ENCODE results near the gene PDCL3. TPM values are rescaled to one million over a fixed set of nuclear protein-coding genes. Genes with fewer than 3 reads are reported as not detected.

PDCL3 gene
- total RNA-seq, 1 donor from 2014 or later, result 23.9 TPM

- TF ChIP-seq CTCF (IDR thresholded peaks at IDR 0.05; ENCODE audit: insufficient read depth, low read length, poor library complexity, severe bottlenecking), result peak; percentile 78
- Histone ChIP-seq H3K4me3 (ENCODE audit: low read depth, low read length) (no peak overlapping the region), H3K27me3 (ENCODE audit: control insufficient read depth, insufficient read depth, low read length) (no peaks in the 10 kb centered on the region), H3K36me3 (ENCODE audit: control insufficient read depth, insufficient read depth, low read length) (no peaks in the 10 kb centered on the region)
- no peak for DNase-seq (ENCODE audit: low read depth)
Observed at GRCh38 chr2:100606726-100607343, 44.0 kb downstream of the PDCL3 start.

GRCh38 chr2:100610381-100610831, 47.6 kb downstream of the PDCL3 start:
- H3K36me3 ChIP-seq (ENCODE audit: control insufficient read depth, insufficient read depth, low read length), result no peaks in the 10 kb centered on the region
- DNase-seq (ENCODE audit: low read depth), result no peak
- TF ChIP-seq CTCF (IDR thresholded peaks at IDR 0.05; ENCODE audit: insufficient read depth, low read length, poor library complexity, severe bottlenecking), result peak; percentile 79
- H3K27me3 ChIP-seq (ENCODE audit: control insufficient read depth, insufficient read depth, low read length), result peaks cover 2% of the 10 kb centered on the region
- H3K4me3 ChIP-seq (ENCODE audit: low read depth, low read length), result no peak overlapping the region

- H3K36me3 ChIP-seq (ENCODE audit: control insufficient read depth, insufficient read depth, low read length), result no peaks in the 10 kb centered on the region
- peaks cover 2% of the 10 kb centered on the region for H3K27me3 ChIP-seq (ENCODE audit: control insufficient read depth, insufficient read depth, low read length)
- no peak overlapping the region for H3K4me3 ChIP-seq (ENCODE audit: low read depth, low read length)
- no peak for TF ChIP-seq CTCF (IDR thresholded peaks at IDR 0.05; ENCODE audit: insufficient read depth, low read length, poor library complexity, severe bottlenecking)
- no peak for DNase-seq (ENCODE audit: low read depth)
Observed at GRCh38 chr2:100611079-100612029, 48.6 kb downstream of the PDCL3 start.

GRCh38 chr2:100612388-100613000, 49.7 kb downstream of the PDCL3 start:
- no peak overlapping the region for H3K4me3 ChIP-seq (ENCODE audit: low read depth, low read length)

GRCh38 chr2:100613719-100614118, 50.9 kb downstream of the PDCL3 start:
- no peak for TF ChIP-seq CTCF (IDR thresholded peaks at IDR 0.05; ENCODE audit: insufficient read depth, low read length, poor library complexity, severe bottlenecking)
- H3K4me3 ChIP-seq (ENCODE audit: low read depth, low read length), result no peak overlapping the region
- no peaks in the 10 kb centered on the region for H3K36me3 ChIP-seq (ENCODE audit: control insufficient read depth, insufficient read depth, low read length)
- peaks cover 2% of the 10 kb centered on the region for H3K27me3 ChIP-seq (ENCODE audit: control insufficient read depth, insufficient read depth, low read length)
- DNase-seq (ENCODE audit: low read depth), result no peak

More at GRCh38 chr2:100612388-100613000, 49.7 kb downstream of the PDCL3 start:
- TF ChIP-seq CTCF (IDR thresholded peaks at IDR 0.05; ENCODE audit: insufficient read depth, low read length, poor library complexity, severe bottlenecking), result no peak
- no peak for DNase-seq (ENCODE audit: low read depth)
- Histone ChIP-seq H3K36me3 (ENCODE audit: control insufficient read depth, insufficient read depth, low read length) (no peaks in the 10 kb centered on the region), H3K27me3 (ENCODE audit: control insufficient read depth, insufficient read depth, low read length) (peaks cover 2% of the 10 kb centered on the region)

Data from kidney epithelial cell (primary cell).